Measurements from ENCODE around the gene SLC8A2.

DNA sequence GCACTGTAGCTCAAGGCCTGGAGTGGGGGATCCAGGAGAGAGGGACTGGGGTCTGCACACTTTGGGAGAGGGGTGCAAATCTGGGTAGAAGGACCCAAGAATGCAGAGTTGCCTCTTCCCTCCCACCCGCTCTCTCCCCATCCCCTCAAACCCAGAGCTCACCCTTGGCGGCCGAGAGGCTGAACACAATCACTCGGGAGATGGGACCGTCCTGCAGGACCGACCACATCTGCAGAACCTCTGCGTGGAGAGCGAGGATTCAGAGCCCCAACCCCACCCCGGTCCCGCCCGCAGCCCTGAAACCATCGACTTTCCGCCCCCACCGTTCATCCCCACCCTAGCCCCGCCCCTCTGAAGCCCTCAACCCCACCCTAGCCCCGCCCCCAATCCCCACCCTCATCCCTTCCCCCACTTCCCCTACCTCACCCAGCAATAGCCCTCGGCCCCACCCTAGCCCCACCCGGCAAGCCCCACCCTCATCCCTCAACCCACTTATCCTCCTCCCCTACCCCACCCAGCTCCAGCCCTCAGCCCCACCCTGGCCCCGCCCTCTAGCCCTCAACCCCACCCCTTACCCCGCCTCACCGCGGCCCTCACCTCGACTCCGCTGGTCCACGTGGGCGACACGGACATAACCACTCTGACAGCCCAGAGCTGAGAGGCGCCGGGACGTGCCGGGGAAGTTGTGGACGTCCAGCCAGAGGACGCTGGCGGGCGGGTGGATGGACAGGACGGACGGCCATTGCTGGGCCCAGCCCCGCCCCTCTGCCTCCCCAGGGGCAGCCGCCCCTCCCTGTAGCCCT, 8.2 kb upstream of the SLC8A2 start:
- TF ChIP-seq, protein P1, sequence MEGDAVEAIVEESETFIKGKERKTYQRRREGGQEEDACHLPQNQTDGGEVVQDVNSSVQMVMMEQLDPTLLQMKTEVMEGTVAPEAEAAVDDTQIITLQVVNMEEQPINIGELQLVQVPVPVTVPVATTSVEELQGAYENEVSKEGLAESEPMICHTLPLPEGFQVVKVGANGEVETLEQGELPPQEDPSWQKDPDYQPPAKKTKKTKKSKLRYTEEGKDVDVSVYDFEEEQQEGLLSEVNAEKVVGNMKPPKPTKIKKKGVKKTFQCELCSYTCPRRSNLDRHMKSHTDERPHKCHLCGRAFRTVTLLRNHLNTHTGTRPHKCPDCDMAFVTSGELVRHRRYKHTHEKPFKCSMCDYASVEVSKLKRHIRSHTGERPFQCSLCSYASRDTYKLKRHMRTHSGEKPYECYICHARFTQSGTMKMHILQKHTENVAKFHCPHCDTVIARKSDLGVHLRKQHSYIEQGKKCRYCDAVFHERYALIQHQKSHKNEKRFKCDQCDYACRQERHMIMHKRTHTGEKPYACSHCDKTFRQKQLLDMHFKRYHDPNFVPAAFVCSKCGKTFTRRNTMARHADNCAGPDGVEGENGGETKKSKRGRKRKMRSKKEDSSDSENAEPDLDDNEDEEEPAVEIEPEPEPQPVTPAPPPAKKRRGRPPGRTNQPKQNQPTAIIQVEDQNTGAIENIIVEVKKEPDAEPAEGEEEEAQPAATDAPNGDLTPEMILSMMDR (IDR thresholded peaks at IDR 0.05): no peak
- TF ChIP-seq POLR2AphosphoS5 (IDR thresholded peaks at IDR 0.05) (no peak), POLR2A (IDR thresholded peaks at IDR 0.05) (no peak)

Data from transverse colon (tissue), 4 donors.